Neural crest cell (in vitro differentiated cells): ENCODE results near the gene OR51L1. TPM values are rescaled to one million over a fixed set of nuclear protein-coding genes. Genes with fewer than 3 reads are reported as not detected.

ENCODE experiments used
- DNase-seq: peaks from one replicate; pipeline ENCODE4 v3.0.0; 2021; ENCODE audit warnings: low read depth, mixed read lengths, low spot score
- H3K27ac Mint-ChIP-seq: one replicate; pipeline ENCODE4 v1.8.0; 2021; ENCODE audit warnings: mild to moderate bottlenecking, mixed read lengths; ENCODE audit not compliant: unreplicated experiment
- H3K27me3 Mint-ChIP-seq: 2 replicates; pipeline ENCODE4 v1.8.0; 2021; ENCODE audit warnings: low read depth, mild to moderate bottlenecking, mixed read lengths
- H3K36me3 Mint-ChIP-seq: 2 replicates; pipeline ENCODE4 v1.8.0; 2021; ENCODE audit warnings: low read depth, mild to moderate bottlenecking, mixed read lengths
- H3K4me1 Mint-ChIP-seq: 2 replicates; pipeline ENCODE4 v1.8.0; 2021; ENCODE audit warnings: mixed read lengths
- H3K4me3 Mint-ChIP-seq: one replicate; pipeline ENCODE4 v1.8.0; 2021; ENCODE audit warnings: mild to moderate bottlenecking, mixed read lengths
- H3K9me3 Mint-ChIP-seq: 2 replicates; pipeline ENCODE4 v1.8.0; 2021; ENCODE audit warnings: mixed read lengths
- total RNA-seq: library from RNA; stranded (reverse); gene quantifications from 2 replicates; pipeline ENCODE4 v1.2.1, GENCODE V29; 2021
- TF ChIP-seq, protein P1 (sequence below): fragments of 200-600 bp; sonication (generic); conservative IDR thresholded peaks from 2 replicates; pipeline ENCODE4 v1.5.0; 2021; ENCODE audit warnings: antibody characterized with exemption, mild to moderate bottlenecking

The OR51L1 gene
- total RNA-seq, 1 donor from 2014 or later, result not detected

- Mint-ChIP-seq H3K9me3 (no peaks in the 10 kb centered on the region), H3K4me3 (no peak overlapping the region), H3K4me1 (no peaks in the 10 kb centered on the region), H3K36me3 (no peaks in the 10 kb centered on the region), H3K27me3 (peaks cover 38% of the 10 kb centered on the region), H3K27ac (no peak overlapping the region)
- TF ChIP-seq, protein P1, sequence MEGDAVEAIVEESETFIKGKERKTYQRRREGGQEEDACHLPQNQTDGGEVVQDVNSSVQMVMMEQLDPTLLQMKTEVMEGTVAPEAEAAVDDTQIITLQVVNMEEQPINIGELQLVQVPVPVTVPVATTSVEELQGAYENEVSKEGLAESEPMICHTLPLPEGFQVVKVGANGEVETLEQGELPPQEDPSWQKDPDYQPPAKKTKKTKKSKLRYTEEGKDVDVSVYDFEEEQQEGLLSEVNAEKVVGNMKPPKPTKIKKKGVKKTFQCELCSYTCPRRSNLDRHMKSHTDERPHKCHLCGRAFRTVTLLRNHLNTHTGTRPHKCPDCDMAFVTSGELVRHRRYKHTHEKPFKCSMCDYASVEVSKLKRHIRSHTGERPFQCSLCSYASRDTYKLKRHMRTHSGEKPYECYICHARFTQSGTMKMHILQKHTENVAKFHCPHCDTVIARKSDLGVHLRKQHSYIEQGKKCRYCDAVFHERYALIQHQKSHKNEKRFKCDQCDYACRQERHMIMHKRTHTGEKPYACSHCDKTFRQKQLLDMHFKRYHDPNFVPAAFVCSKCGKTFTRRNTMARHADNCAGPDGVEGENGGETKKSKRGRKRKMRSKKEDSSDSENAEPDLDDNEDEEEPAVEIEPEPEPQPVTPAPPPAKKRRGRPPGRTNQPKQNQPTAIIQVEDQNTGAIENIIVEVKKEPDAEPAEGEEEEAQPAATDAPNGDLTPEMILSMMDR, result peak; percentile 82
- peak; percentile 53 for DNase-seq
Measured at GRCh38 chr11:5004424-5005274, 10.0 kb downstream of the OR51L1 start.

GRCh38 chr11:5007561-5007960 lies 12.9 kb downstream of the OR51L1 start:
- Mint-ChIP-seq H3K9me3 (no peaks in the 10 kb centered on the region), H3K36me3 (no peaks in the 10 kb centered on the region), H3K4me3 (no peak overlapping the region), H3K27me3 (peaks cover 33% of the 10 kb centered on the region), H3K27ac (no peak overlapping the region), H3K4me1 (no peaks in the 10 kb centered on the region)
- DNase-seq, result no peak
- TF ChIP-seq, protein P1, result no peak

DNA sequence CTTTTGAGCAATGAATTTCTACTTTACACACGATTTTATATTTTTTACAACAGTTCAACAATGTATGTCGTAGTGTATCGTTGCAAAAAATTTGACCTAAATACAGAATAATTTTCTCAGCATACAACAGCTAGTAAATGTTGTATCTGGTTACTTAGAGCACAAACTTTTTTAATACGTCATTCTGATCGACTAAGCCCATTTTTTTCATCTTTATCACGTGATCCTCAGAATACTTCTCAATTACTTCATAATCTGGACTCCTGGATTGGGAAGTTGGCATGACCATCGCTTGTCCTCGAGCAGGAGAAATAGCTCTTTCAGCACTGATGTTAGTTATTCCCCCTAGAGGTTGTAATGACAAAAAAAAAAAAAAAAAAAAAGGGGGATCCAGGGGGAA lies 16.6 kb downstream of the OR51L1 start:
- Mint-ChIP-seq H3K27ac (no peak overlapping the region), H3K9me3 (peaks cover 5% of the 10 kb centered on the region), H3K4me1 (no peaks in the 10 kb centered on the region), H3K36me3 (no peaks in the 10 kb centered on the region), H3K4me3 (no peak overlapping the region), H3K27me3 (peaks cover 19% of the 10 kb centered on the region)
- no peak for DNase-seq
- TF ChIP-seq, protein P1, result no peak

DNA sequence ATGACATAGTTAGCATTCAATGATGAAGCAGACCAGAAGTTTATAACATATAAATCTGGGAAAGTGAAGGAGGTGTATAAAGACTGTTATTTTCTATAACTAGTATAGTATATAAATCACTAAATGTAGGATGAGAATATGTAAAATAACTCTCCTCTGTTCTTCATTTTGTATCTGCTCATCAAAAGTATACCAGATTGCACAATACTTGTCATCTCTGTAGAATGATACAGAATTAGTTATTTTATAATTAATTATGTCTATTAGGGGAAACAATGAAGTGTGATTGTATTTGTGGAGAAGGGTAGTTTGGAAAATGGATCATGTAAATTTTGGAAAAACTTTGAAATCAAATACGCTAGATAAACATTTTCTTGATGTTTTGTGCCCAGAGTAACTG lies 18.4 kb downstream of the OR51L1 start:
- Mint-ChIP-seq H3K27me3 (peaks cover 22% of the 10 kb centered on the region), H3K4me3 (no peak overlapping the region), H3K36me3 (no peaks in the 10 kb centered on the region), H3K9me3 (peaks cover 5% of the 10 kb centered on the region), H3K4me1 (no peaks in the 10 kb centered on the region), H3K27ac (no peak overlapping the region)
- TF ChIP-seq, protein P1, result no peak
- DNase-seq, result no peak

DNA sequence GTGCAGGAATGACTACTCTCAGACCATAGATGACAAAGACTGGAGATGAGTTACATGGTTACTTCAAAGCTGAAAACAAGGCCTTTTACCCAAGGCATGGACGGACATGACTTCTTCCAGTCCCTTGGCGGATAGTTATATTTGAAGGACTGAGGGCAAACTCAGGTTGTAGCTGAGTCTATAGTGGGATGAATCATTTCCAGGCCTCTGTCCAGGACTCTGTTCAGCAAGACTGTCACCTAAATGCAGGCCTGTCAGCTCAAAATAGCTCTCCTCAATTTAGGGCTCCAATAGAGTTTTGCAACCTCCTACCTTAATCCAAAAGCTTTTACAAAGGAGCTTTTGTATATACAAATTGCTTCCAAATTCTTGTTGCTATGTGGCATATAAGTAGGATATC lies 27.3 kb downstream of the OR51L1 start:
- Mint-ChIP-seq H3K4me3 (no peak overlapping the region), H3K9me3 (peaks cover 11% of the 10 kb centered on the region), H3K27me3 (peaks cover 6% of the 10 kb centered on the region), H3K36me3 (no peaks in the 10 kb centered on the region), H3K27ac (no peak overlapping the region), H3K4me1 (no peaks in the 10 kb centered on the region)
- TF ChIP-seq, protein P1, result no peak
- no peak for DNase-seq
